Loucy (cell line): ENCODE measurements around the gene KATNAL2.
"Not testable (repeated sequence)": the region's sequence is repeated elsewhere in the genome, so short reads cannot be mapped to it uniquely, and the experiment has no call there.

Experiments used
- CTCF ChIP-seq: fragments of 200-600 bp; sonication (generic); conservative IDR thresholded peaks from 2 replicates; pipeline ENCODE4 v1.5.1; 2014; ENCODE audit warnings: mild to moderate bottlenecking, antibody characterized with exemption, low read length
- EZH2phosphoT487 ChIP-seq: fragments of 200-600 bp; IDR thresholded peaks from 2 replicates; pipeline ENCODE4 v1.6.1; 2018; ENCODE audit warnings: antibody characterized with exemption, mild to moderate bottlenecking, moderate library complexity, borderline replicate concordance

GRCh38 chr18:47029684-47030353 lies 112.4 kb downstream of the KATNAL2 start:
- not testable (repeated sequence) for TF ChIP-seq CTCF, EZH2phosphoT487
